ENCODE measurements around the gene AGBL2.

AGBL2 gene

GRCh38 chr11:47631473-47631872 is 83.7 kb downstream of the AGBL2 start:
- DNase-seq = no peak

- DNase-seq = no peak
These were observed 87.1 kb downstream of the AGBL2 start for GRCh38 chr11:47628026-47628425.

- DNase-seq = no peak
These were observed 88.9 kb downstream of the AGBL2 start for GRCh38 chr11:47626234-47626633.

DNA sequence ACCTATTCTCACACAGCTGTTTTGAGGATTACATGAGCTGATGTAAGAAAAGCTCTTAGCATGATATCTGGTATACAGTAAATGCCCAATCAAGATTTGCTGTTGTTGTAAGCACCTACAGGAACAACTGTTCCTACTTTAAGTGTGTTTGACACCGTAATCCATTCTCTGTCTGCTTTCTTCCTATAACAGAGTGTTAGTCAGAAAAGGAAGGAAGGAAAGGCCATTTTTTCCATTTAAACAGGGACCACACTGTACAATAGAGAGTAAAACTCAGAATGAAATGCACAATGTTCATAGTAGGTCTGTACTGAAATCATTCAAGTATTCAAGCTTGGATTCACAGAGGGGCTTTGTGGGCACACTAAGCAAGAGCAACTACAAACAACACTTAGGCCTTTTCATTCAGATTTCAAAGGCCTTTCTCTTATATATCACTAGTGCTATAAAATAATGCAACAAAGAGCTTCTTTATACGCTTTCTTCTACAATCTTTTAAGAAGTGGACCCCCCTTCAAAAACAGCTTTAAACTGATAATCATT is 94.3 kb downstream of the AGBL2 start:
- DNase-seq = no peak

GRCh38 chr11:47617417-47617809 is 97.8 kb downstream of the AGBL2 start:
- no peak for DNase-seq

DNA sequence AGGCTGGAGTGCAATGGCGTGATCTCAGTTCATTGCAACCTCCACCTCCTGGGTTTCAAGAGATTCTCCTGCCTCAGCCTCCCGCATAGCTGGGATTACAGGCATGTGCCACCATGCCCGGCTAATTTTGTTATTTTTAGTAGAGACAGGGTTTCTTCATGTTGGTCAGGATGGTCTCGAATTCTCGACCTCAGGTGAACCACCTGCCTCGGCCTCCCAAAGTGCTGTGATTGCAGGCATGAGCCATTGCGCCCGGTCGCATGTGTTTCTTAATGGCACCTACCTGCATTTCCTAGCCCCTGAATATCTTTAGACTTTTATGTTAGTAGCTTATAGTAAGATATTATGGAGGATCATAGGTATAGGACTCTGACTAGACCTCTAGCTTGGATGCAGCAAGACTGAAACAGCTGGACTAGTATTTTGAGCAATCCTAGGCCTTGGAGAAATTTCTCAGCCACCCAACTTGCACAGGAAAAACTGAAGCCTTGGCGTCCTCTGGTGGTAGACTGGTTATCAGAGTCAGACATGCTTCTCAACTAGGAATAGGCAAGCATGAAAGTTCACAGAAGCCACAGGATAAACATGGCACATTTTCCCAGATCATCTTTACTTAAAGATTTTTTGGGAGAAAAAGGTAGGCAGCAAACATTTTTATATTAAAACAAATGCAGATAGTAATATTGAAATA is 98.3 kb downstream of the AGBL2 start:
- DNase-seq = peak in 3 of 14 donors; percentile 10 to 58 (median 28)

- DNase-seq = no peak
These were observed 99.9 kb downstream of the AGBL2 start for GRCh38 chr11:47615249-47615648.

GRCh38 chr11:47611348-47611794 is 103.8 kb downstream of the AGBL2 start:
- DNase-seq = peak in 2 of 14 donors; percentile 20 to 42

DNA sequence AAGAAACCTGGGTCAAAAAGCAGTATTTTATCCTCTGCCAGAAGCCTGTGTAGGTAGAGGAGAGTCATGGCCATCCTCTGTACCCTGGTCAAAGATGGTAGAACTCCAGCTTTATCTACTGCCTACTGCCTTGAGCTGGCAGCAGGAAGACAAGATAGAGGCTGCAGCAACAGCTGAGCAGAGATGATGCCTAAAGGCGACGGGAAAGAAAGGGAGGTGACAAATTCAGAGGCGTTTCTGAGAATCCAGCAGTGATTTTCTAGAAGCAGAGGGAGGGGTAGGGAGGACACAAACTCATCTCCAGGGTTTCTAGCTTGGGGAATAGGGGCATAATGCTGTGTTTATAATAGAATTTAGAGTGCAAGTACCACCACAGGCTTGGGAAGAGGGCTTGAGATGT is 105.5 kb downstream of the AGBL2 start:
- DNase-seq = no peak
